Spinal cord (tissue), 10 donors: ENCODE data around the gene CIRBP. TPM values are rescaled to one million over a fixed set of nuclear protein-coding genes. Genes with fewer than 3 reads are reported as not detected.
A peak's percentile ranks its signal among the peaks of the same experiment; 100 is the strongest.

ENCODE experiments used
- DNase-seq, 6 donors: peaks; one replicate each; pipeline versions ENCODE4 v3.0.0 to v3.0.0-alpha.2; 2013 to 2015; ENCODE audit warnings: low spot score in 6 of 6, low read depth in 4 of 6
- H3K27ac ChIP-seq: one replicate; pipeline ENCODE4 v1.5.1; 2013; ENCODE audit warnings: low read depth, low read length, control low read depth
- H3K27me3 ChIP-seq: one replicate; pipeline ENCODE4 v1.6.1; 2013; ENCODE audit warnings: low read length; ENCODE audit not compliant: control insufficient read depth, insufficient read depth
- H3K36me3 ChIP-seq: one replicate; pipeline ENCODE4 v1.6.1; 2013; ENCODE audit warnings: low read length; ENCODE audit not compliant: control insufficient read depth, insufficient read depth
- H3K4me1 ChIP-seq: one replicate; pipeline ENCODE4 v1.6.1; 2013; ENCODE audit warnings: low read length; ENCODE audit not compliant: control insufficient read depth, insufficient read depth
- H3K4me3 ChIP-seq: one replicate; pipeline ENCODE4 v1.5.1; 2013; ENCODE audit warnings: low read depth, low read length, control low read depth
- H3K9me3 ChIP-seq: one replicate; pipeline ENCODE4 v1.6.1; 2013; ENCODE audit warnings: low read length; ENCODE audit not compliant: control insufficient read depth, insufficient read depth
- WGBS: methylation state at CpG from one replicate; pipeline ENCODE4 v1.1.5; 2013; ENCODE audit warnings: missing lambda C conversion rate; ENCODE audit not compliant: insufficient coverage; 5-methylcytosine and 5-hydroxymethylcytosine counted together
- polyA plus RNA-seq, 2 donors: library from polyadenylated mRNA; unstranded; fragments of 120-200 nt; gene quantifications; one replicate each; pipeline ENCODE4 v1.2.1, GENCODE V29; 2013; ENCODE audit not compliant: insufficient read length in 2 of 2
- total RNA-seq, 2 donors: library from RNA; depleted of rRNA in 1 of 2; stranded (reverse); fragments of 120-200 nt in 1 of 2; fragments of >200 nt in 1 of 2; gene quantifications; one replicate each; pipeline versions ENCODE4 v1.2.3 to v1.2.4, GENCODE V29; 2013 to 2014
- donor health status: healthy.

CIRBP gene
- total and polyA plus RNA-seq, 4 donors: 323 to 821 (median 625) TPM

- H3K4me3 ChIP-seq: peak overlapping the region; percentile 45
- H3K27ac ChIP-seq: peak overlapping the region; percentile 67
- DNase-seq: peak in 2 of 6 donors; percentile 73 to 78
Observed at GRCh38 chr19:1236576-1236975, 32.6 kb upstream of the CIRBP start.

DNA sequence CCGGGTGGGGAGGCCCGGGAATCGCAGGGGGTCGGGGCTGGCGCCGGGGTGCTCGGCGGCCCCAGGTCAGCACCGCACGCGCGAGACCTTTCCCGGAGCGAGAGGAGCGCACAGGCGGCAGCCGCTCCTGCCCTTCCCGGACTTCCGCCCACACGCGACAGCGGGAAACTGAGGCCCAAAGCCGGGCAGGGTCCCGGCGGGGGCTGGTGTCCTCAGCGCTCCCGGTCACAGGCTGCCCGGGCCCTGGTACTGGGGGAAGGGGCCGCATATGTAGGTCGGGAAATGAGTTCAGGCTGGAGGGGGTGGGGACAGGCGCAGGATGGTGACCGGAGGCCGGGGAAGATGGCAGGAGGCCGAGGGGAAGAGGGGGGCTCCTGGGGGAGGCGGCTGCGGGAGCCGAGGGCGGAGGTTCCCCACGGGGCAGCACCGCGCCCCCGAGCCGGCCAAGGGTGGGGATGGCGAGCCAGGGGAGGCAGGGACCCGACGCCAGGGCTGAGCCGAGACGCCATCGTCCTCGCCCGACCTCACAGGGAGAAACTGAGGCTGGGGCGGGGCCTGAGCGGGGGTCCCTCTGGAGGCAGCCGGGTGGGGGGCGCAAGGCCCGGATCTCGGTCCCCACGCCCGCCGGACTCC is 32.0 kb upstream of the CIRBP start:
- peak in 2 of 6 donors; percentile 68 to 75 for DNase-seq
- Histone ChIP-seq H3K27ac (peak overlapping the region; percentile 52), H3K9me3 (no peaks in the 10 kb centered on the region), H3K36me3 (peaks cover 44% of the 10 kb centered on the region), H3K4me1 (peaks cover 67% of the 10 kb centered on the region), H3K4me3 (peak overlapping the region; percentile 64), H3K27me3 (no peaks in the 10 kb centered on the region)
- WGBS: under 1% methylated on average over 60 of the region's 60 CpGs

More at GRCh38 chr19:1236576-1236975, 32.6 kb upstream of the CIRBP start:
- Histone ChIP-seq H3K27me3 (no peaks in the 10 kb centered on the region), H3K9me3 (no peaks in the 10 kb centered on the region), H3K4me1 (peaks cover 65% of the 10 kb centered on the region), H3K36me3 (peaks cover 49% of the 10 kb centered on the region)
- 2% methylated on average over 38 of the region's 42 CpGs for WGBS

- peaks cover 40% of the 10 kb centered on the region for H3K36me3 ChIP-seq
- WGBS: under 1% methylated on average over 87 of the region's 87 CpGs
- H3K4me3 ChIP-seq: peak within 1 kb of the TSS; percentile 64
- peak in 2 of 6 donors; percentile 85 to 86 for DNase-seq
- H3K9me3 ChIP-seq: no peaks in the 10 kb centered on the region
- no peaks in the 10 kb centered on the region for H3K27me3 ChIP-seq
- peak within 1 kb of the TSS; percentile 84 for H3K27ac ChIP-seq
- H3K4me1 ChIP-seq: peaks cover 68% of the 10 kb centered on the region
Observed at GRCh38 chr19:1237754-1238368, 31.3 kb upstream of the CIRBP start, which contains the start of gene CBARP. TSS of gene CBARP (minus strand) at chr19:1238005. CDS start at chr19:1236100, 1,905 bp downstream.

GRCh38 chr19:1238369-1239303 is 30.5 kb upstream of the CIRBP start:
- H3K27ac ChIP-seq: peak overlapping the region; percentile 84
- 41% methylated on average over 32 of the region's 34 CpGs for WGBS
- H3K4me3 ChIP-seq: peak overlapping the region; percentile 54
- no peaks in the 10 kb centered on the region for H3K9me3 ChIP-seq
- peaks cover 68% of the 10 kb centered on the region for H3K4me1 ChIP-seq
- DNase-seq: peak in 1 of 6 donors; percentile 51
- H3K36me3 ChIP-seq: peaks cover 35% of the 10 kb centered on the region
- no peaks in the 10 kb centered on the region for H3K27me3 ChIP-seq

- H3K27me3 ChIP-seq: no peaks in the 10 kb centered on the region
- H3K36me3 ChIP-seq: peaks cover 35% of the 10 kb centered on the region
- H3K4me3 ChIP-seq: no peak overlapping the region
- WGBS: 84% methylated on average over 11 of the region's 11 CpGs
- H3K9me3 ChIP-seq: no peaks in the 10 kb centered on the region
- peaks cover 76% of the 10 kb centered on the region for H3K4me1 ChIP-seq
- H3K27ac ChIP-seq: peak overlapping the region; percentile 95
- DNase-seq: no peak
Observed at GRCh38 chr19:1239420-1239795, 29.7 kb upstream of the CIRBP start.

GRCh38 chr19:1239796-1240737 is 29.1 kb upstream of the CIRBP start:
- Histone ChIP-seq H3K4me1 (peaks cover 83% of the 10 kb centered on the region), H3K4me3 (peak overlapping the region; percentile 41), H3K27me3 (no peaks in the 10 kb centered on the region), H3K9me3 (no peaks in the 10 kb centered on the region), H3K36me3 (peaks cover 35% of the 10 kb centered on the region), H3K27ac (peak overlapping the region; percentile 95)
- WGBS: 9% methylated on average over 79 of the region's 84 CpGs
- DNase-seq: peak in 4 of 6 donors; percentile 87 to 98 (median 94)

DNA sequence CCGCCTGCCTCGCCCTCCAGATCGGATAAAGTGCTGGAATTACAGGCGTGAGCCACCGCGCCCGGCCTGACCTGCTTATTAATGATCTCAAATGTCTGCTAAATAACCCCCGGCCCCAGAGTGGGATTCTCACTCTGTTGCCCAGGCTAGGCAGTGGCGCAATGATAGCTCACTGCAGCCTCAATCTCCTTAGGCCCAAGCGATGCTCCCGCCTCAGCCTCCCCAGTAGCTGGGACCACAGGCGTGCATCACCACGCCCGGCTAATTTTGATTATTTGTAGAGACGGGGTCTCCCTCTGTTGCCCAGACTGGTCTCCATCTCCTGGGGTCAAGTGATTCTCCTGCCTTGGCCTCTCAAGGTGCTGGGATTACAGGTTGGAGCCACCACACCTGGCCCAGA is 28.2 kb upstream of the CIRBP start:
- WGBS: 67% methylated on average over 14 of the region's 15 CpGs
- Histone ChIP-seq H3K4me1 (peaks cover 83% of the 10 kb centered on the region), H3K36me3 (peaks cover 35% of the 10 kb centered on the region), H3K4me3 (peak overlapping the region; percentile 60), H3K9me3 (no peaks in the 10 kb centered on the region), H3K27me3 (no peaks in the 10 kb centered on the region), H3K27ac (peak overlapping the region; percentile 67)
- DNase-seq: no peak

- Histone ChIP-seq H3K27me3 (no peaks in the 10 kb centered on the region), H3K4me1 (peaks cover 83% of the 10 kb centered on the region), H3K27ac (peak within 1 kb of the TSS; percentile 67), H3K9me3 (no peaks in the 10 kb centered on the region), H3K36me3 (peaks cover 35% of the 10 kb centered on the region), H3K4me3 (peak within 1 kb of the TSS; percentile 60)
- peak in 4 of 6 donors; percentile 85 to 98 (median 93) for DNase-seq
- under 1% methylated on average over 79 of the region's 79 CpGs for WGBS
Observed at GRCh38 chr19:1241417-1242095, 27.6 kb upstream of the CIRBP start, which contains the start of gene ATP5F1D. TSS of gene ATP5F1D (plus strand) at chr19:1241751. CDS start at chr19:1241851, 100 bp downstream.
